Measurements from ENCODE around the gene HEXD.
"Not testable (repeated sequence)": the region's sequence is repeated elsewhere in the genome, so short reads cannot be mapped to it uniquely, and the experiment has no call there.

Gene HEXD

GRCh38 chr17:82396601-82397435 lies 21.3 kb upstream of the HEXD start:
- no peak for DNase-seq (ENCODE audit: low spot score)

- DNase-seq (ENCODE audit: low spot score) = no peak
Observed at GRCh38 chr17:82397449-82398335, 20.5 kb upstream of the HEXD start.

- DNase-seq (ENCODE audit: low spot score) = no peak
Observed at GRCh38 chr17:82399041-82399441, 19.1 kb upstream of the HEXD start.

GRCh38 chr17:82399601-82400101 lies 18.5 kb upstream of the HEXD start:
- DNase-seq (ENCODE audit: low spot score) = no peak

GRCh38 chr17:82400206-82400605 lies 17.9 kb upstream of the HEXD start:
- no peak for DNase-seq (ENCODE audit: low spot score)

- peak; percentile 66 for DNase-seq (ENCODE audit: low spot score)
Observed at GRCh38 chr17:82400830-82401229, 17.3 kb upstream of the HEXD start.

- no peak for DNase-seq (ENCODE audit: low spot score)
Observed at GRCh38 chr17:82402865-82403264, 15.3 kb upstream of the HEXD start.

GRCh38 chr17:82403662-82404660 lies 14.2 kb upstream of the HEXD start:
- no peak for DNase-seq (ENCODE audit: low spot score)

GRCh38 chr17:82405051-82405450 lies 13.1 kb upstream of the HEXD start:
- DNase-seq (ENCODE audit: low spot score) = no peak

GRCh38 chr17:82406131-82406671 lies 11.9 kb upstream of the HEXD start:
- DNase-seq (ENCODE audit: low spot score) = no peak

GRCh38 chr17:82407255-82407654 lies 10.9 kb upstream of the HEXD start:
- DNase-seq (ENCODE audit: low spot score) = no peak

GRCh38 chr17:82408288-82408937 lies 9.7 kb upstream of the HEXD start:
- DNase-seq (ENCODE audit: low spot score) = no peak

GRCh38 chr17:82408938-82409318 lies 9.2 kb upstream of the HEXD start:
- DNase-seq (ENCODE audit: low spot score) = no peak

- no peak for DNase-seq (ENCODE audit: low spot score)
Observed at GRCh38 chr17:82410014-82410716, 8.0 kb upstream of the HEXD start.

- no peak for DNase-seq (ENCODE audit: low spot score)
Observed at GRCh38 chr17:82411396-82412053, 6.6 kb upstream of the HEXD start.

GRCh38 chr17:82412081-82412480 lies 6.1 kb upstream of the HEXD start:
- DNase-seq (ENCODE audit: low spot score) = not testable (repeated sequence)

GRCh38 chr17:82412535-82413520 lies 5.3 kb upstream of the HEXD start:
- DNase-seq (ENCODE audit: low spot score) = no peak

GRCh38 chr17:82414548-82415281 lies 3.4 kb upstream of the HEXD start:
- peak; percentile 67 for DNase-seq (ENCODE audit: low spot score)

Measured in activated CD4-positive, alpha-beta T cell treated with anti-CD3 and anti-CD28 coated beads, Interleukin-2, Interleukin-4, amounts not matched to agents 100 ng/mL and 50 ng/mL, durations not matched to agents 16 hours and 8 hours (primary cell).